Measurements from ENCODE around the gene YJEFN3. TPM values are rescaled to one million over a fixed set of nuclear protein-coding genes. Genes with fewer than 3 reads are reported as not detected.

YJEFN3 gene
- 1 to 10 TPM; 3.7 to 4.9 (median 4.5) TPM for polyA plus RNA-seq

- H3K27ac ChIP-seq (ENCODE audit: low read depth, low read length) = no peak within 1 kb of the TSS
- 70 to 74% (median 71%) methylated on average over 47 to 50 of the region's 50 CpGs for WGBS, 3 donors
These were observed at the start of gene YJEFN3 for GRCh38 chr19:19528721-19529490. Gene YJEFN3, plus strand, starts transcription at chr19:19528911. Its CDS starts 22 bp downstream, at chr19:19528933.

GRCh38 chr19:19480688-19481087, 48.0 kb upstream of the YJEFN3 start:
- WGBS, 3 donors = 70 to 78% (median 71%) methylated on average over 5 of the region's 5 CpGs
- H3K27ac ChIP-seq (ENCODE audit: low read depth, low read length) = no peak overlapping the region

- no peak overlapping the region for H3K27ac ChIP-seq (ENCODE audit: low read depth, low read length)
- 73 to 79% (median 73%) methylated on average over 18 to 19 of the region's 19 CpGs for WGBS, 3 donors
These were observed 45.7 kb upstream of the YJEFN3 start for GRCh38 chr19:19482809-19483596.

- H3K27ac ChIP-seq (ENCODE audit: low read depth, low read length) = no peak overlapping the region
- WGBS, 3 donors = 64 to 71% (median 66%) methylated on average over 15 of the region's 15 CpGs
These were observed 43.3 kb upstream of the YJEFN3 start for GRCh38 chr19:19485161-19485997.

GRCh38 chr19:19485998-19486290, 42.8 kb upstream of the YJEFN3 start:
- 90 to 94% (median 94%) methylated on average over 5 of the region's 5 CpGs for WGBS, 3 donors
- H3K27ac ChIP-seq (ENCODE audit: low read depth, low read length) = no peak overlapping the region

GRCh38 chr19:19486343-19487076, 42.2 kb upstream of the YJEFN3 start:
- no peak overlapping the region for H3K27ac ChIP-seq (ENCODE audit: low read depth, low read length)
- 76 to 84% (median 78%) methylated on average over 15 of the region's 15 CpGs for WGBS, 3 donors

- WGBS, 3 donors = 75 to 86% (median 85%) methylated on average over 9 of the region's 9 CpGs
- no peak overlapping the region for H3K27ac ChIP-seq (ENCODE audit: low read depth, low read length)
These were observed 41.4 kb upstream of the YJEFN3 start for GRCh38 chr19:19487077-19487949.

GRCh38 chr19:19487950-19488874, 40.5 kb upstream of the YJEFN3 start:
- H3K27ac ChIP-seq (ENCODE audit: low read depth, low read length) = no peak overlapping the region
- WGBS, 3 donors = 39 to 56% (median 53%) methylated on average over 20 of the region's 20 CpGs

GRCh38 chr19:19488875-19489690, 39.6 kb upstream of the YJEFN3 start:
- WGBS, 3 donors = 22 to 38% (median 23%) methylated on average over 14 of the region's 14 CpGs
- no peak overlapping the region for H3K27ac ChIP-seq (ENCODE audit: low read depth, low read length)

- H3K27ac ChIP-seq (ENCODE audit: low read depth, low read length) = no peak overlapping the region
- WGBS, 3 donors = 44 to 72% (median 66%) methylated on average over 9 of the region's 9 CpGs
These were observed 38.9 kb upstream of the YJEFN3 start for GRCh38 chr19:19489804-19490204.

GRCh38 chr19:19490214-19490968, 38.3 kb upstream of the YJEFN3 start:
- no peak overlapping the region for H3K27ac ChIP-seq (ENCODE audit: low read depth, low read length)
- WGBS, 3 donors = 24 to 31% (median 28%) methylated on average over 20 of the region's 20 CpGs

GRCh38 chr19:19491321-19492025, 37.2 kb upstream of the YJEFN3 start:
- WGBS, 3 donors = 67 to 89% (median 88%) methylated on average over 15 of the region's 15 CpGs
- no peak overlapping the region for H3K27ac ChIP-seq (ENCODE audit: low read depth, low read length)

- H3K27ac ChIP-seq (ENCODE audit: low read depth, low read length) = no peak overlapping the region
- 88 to 93% (median 89%) methylated on average over 21 of the region's 21 CpGs for WGBS, 3 donors
These were observed 36.6 kb upstream of the YJEFN3 start for GRCh38 chr19:19492026-19492610.
